GM18873 (cell line): Measurements from ENCODE around the gene IGF1.

Experiments
- ATAC-seq: cut with Tn5 transposase; IDR thresholded peaks from one replicate; pipeline ENCODE4 v1.9.1; 2021; ENCODE audit warnings: mild to moderate bottlenecking, moderate library complexity, moderate number of reproducible peaks; ENCODE audit not compliant: unreplicated experiment, low FRiP score

The IGF1 gene

GRCh38 chr12:102480406-102480805, at the start of gene IGF1:
Gene IGF1, minus strand, starts transcription at chr12:102480563. Its CDS starts 182 bp downstream, at chr12:102480381.
- no peak for ATAC-seq

- no peak for ATAC-seq
Measured at GRCh38 chr12:102528111-102528510, 47.7 kb upstream of the IGF1 start.

DNA sequence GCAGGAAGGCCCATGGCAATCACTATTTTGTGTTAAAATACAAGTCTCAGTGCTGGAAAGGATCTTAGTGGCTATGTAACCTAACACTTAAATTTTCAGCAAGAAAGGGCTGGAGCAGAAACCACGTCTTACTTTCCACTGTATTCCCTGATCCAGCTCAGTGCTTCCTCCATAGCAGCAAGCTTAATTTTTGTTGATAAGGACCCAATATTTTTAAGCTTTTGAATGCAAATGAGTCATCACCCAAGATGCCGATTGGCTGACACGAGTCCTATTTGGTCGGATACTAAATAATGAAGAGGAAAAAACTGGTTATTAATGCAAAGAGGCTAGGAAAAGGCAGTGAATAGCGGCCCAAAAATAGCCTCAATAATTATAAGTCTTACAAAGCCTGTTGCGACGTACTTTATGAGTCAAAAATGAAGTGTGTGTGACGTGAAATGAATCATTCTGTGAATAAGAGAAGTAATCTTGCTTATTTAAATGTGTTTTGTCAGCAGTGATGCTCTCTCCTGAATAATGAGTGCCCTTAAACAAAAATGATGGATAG, 46.9 kb upstream of the IGF1 start:
- ATAC-seq = no peak

GRCh38 chr12:102526656-102527055, 46.3 kb upstream of the IGF1 start:
- ATAC-seq = no peak

DNA sequence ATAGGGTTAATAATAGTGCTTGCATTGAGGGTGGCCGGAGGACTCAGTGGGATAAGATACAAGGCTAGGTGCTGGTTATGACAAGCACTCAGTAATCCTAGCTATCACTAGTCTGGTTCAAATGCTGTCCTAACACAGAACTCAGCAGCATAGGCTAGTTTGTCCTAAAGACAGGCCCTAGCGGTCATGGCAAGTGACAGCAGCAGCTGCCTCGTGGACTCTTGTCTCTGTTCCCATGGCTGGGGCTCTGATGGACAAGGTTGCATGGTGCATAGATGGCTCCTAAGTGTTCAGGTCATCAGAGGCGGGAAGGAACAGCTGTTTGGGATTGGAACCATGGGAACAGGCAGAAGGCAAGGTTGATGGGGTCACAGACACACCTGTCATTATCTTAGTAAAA, 42.4 kb upstream of the IGF1 start:
- ATAC-seq = no peak

- ATAC-seq = no peak
Measured at GRCh38 chr12:102521662-102522277, 41.4 kb upstream of the IGF1 start.

DNA sequence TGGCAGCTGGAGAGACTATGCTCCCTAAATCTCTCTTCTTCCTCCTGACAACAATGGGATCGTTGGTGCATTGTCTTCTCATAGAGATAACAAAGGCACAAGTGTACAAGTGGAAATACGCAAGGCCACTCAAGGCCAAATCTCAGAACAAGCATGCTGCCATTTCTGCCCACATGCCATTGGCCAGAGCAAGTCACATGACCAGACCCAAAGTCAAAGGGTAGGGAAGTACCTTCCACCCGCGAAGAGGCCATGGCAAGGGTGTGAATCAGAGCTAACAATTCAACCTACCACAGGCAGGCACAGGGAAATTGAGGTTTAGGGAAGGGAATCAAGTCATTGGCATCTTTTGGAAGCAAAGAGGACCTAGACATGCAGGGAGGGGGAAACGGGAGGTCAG, 38.5 kb upstream of the IGF1 start:
- ATAC-seq = no peak

GRCh38 chr12:102514696-102515095, 34.3 kb upstream of the IGF1 start:
- no peak for ATAC-seq

DNA sequence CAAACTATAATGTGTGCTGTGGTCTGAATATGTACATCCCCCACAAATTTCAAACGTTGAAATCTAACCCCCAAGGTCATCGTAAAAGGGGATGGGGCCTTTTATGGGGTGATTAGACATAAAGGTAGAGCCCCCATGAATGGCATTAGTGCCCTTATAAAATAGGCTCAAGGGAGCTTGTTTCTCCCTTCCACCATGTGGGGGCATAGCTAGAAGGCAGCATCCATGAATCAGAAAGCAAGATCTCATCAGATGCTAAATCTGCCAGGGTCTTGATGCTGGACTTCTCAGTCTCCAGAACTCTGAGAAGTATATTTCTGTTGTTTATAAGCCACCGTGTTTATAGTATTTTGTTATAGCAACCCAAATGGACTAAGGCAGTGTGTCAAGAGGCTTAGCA, 33.4 kb upstream of the IGF1 start:
- no peak for ATAC-seq

GRCh38 chr12:102513272-102513671, 32.9 kb upstream of the IGF1 start:
- ATAC-seq = peak; percentile 69

DNA sequence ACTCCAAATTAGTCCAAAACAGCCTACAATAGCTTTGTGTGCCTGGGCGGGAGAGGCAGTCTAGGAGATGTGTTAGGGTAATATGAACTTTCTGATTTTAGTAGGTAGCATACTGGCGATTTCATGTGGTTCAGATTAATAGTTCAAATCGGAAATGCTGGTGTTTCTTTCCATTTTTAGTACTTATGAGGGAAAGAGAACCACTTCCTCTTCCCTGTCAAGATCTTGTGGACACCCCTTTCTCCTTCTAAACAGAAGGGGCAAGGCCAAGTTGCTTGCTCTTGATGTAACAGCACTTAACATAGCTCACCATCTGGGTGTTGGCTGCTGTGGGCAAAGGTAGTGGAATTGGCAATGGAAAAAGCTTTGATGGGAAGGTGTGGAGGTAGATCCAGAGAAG, 32.2 kb upstream of the IGF1 start:
- ATAC-seq = no peak

DNA sequence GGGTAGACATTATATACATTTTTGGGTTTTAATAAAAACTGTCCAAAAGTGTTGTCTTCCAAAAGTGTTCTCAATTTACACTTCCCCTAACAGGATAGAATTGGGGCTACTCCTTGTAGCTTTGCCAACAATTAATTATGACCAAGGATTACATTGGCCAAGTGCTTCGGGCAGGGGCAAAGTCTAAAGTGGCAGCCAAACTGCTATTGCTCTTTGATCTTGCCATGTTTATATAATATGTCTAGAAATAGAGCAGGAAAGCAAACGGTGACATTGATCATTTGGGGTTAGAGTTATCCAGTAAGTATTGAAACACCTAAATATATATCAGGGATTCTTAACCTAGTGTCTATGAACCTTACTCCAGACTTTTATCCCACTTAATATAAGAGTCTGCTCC, 31.2 kb upstream of the IGF1 start:
- ATAC-seq = no peak

DNA sequence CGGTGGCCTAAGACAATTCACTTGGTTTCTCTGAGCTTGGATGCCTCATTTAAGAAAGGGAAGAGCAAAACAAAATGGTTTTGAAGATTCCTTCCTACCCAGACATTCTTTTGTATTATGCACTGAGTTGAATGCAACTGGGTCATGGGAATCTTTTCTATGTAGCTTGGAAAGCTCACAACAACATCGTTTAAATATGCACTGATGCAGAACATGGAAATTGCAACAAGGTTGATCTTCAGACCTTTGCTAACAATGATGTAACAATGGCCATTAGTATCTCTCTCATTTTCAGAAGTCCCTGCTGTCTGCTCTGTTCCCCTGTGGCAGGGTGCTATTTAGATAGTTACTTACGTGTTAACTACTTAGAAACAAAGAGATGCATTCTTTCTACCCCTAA, 30.1 kb upstream of the IGF1 start:
- no peak for ATAC-seq

DNA sequence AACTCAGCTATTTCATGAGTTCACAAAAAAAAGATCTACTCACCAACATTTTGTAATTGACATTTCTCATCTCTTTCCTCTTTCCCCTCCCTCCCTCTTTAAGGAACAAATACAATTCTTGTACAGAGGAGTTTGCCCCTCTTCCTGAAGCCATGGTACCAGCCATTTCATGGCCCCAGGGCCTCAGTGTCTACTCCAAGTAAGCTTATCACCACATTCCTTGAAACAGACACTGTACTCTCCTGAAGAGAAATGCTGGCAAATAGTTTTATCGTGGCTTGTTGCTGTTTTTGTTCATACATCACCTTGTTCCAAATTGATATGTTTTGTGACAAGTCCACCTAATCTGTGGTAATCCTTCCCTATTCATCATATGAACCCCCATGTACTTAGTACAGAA, 29.7 kb upstream of the IGF1 start:
- no peak for ATAC-seq

DNA sequence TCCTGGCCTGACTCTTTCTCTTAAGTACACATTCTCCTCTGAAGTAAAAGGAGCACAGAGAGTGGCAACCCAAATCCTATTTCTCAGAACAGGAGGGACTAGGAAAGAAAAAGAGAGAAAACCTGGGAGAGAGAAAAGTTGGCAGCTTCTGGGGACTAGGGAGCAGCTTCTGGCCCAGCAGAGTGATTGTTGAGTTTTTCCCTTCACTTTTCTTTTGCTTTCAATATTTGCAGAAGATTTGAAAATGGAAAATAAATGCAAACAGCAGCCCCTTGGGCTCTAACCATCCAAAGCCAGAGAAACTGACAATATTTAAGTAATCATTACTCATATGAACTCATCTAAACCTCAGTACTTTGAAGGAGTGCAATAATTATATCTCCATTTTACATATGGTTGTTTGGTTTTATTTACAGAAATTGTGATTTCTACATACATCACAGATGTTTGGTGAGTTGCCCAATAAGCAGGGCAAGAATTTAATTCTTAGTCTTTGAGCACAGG, 28.8 kb upstream of the IGF1 start:
- ATAC-seq = no peak

GRCh38 chr12:102508052-102508451, 27.7 kb upstream of the IGF1 start:
- ATAC-seq = no peak

- no peak for ATAC-seq
Measured at GRCh38 chr12:102507301-102507700, 26.9 kb upstream of the IGF1 start.

GRCh38 chr12:102504871-102505270, 24.5 kb upstream of the IGF1 start:
- ATAC-seq = no peak

DNA sequence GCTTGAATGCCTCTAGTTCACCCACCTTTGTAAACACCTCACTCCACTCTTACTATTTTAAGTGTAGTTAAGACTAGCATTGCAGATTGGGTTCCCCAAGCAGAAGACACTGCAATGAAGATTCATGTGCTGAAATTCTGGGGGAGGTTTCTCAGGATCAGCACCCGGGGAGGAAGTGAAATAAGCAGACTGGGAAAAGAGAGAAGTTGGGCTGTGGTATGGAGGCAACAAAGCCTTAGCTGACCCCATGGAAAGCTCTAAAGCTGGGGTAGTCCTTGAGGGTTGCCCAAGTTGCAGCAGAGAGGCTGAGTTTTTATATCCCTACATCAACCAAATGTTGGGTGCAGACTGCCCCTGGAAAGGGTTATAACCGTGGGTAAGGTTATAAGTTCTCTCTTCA, 23.9 kb upstream of the IGF1 start:
- no peak for ATAC-seq

DNA sequence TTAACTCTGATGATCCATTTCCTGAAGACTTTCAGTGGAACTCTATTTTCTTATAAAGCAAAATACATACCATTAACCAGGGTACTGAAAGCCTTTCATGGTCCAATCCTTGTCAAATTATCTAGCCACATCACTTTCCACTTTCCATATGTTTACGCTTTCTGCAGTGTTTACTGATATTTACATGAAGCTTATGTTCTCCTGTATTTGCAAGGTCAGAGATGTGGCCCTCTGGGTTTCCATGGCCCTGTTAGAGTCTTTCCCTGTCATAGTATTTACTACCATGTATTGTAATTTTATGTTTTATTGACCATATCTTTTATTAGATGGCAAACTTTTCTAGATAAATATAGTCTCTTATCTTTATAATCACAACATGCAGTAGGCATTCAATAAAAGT, 23.5 kb upstream of the IGF1 start:
- ATAC-seq = no peak

GRCh38 chr12:102503056-102503681, 22.8 kb upstream of the IGF1 start:
- ATAC-seq = no peak

DNA sequence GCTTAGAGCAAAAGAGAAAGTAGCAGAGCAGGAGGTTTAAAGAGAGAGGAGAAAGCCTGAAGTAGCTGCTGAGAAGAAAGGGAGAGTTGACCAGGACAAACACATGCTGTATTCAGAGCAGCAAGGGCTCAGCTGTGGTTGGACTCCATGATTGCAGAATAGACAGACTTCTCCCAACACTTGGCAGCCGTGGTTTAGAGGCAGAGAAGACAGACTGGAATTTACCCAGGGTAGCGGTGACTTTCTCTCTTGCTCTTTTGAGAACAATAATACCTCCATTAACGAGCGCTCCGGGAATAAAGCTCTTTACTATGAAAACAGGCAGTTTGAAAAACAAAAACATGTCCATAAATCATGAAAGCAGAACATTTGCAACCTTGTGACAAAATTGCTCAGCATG, 21.4 kb upstream of the IGF1 start:
- ATAC-seq = no peak
